H4 (cell line): ENCODE data around the gene ZNF850. TPM values are rescaled to one million over a fixed set of nuclear protein-coding genes. Genes with fewer than 3 reads are reported as not detected.

Experiments used
- DNase-seq: peaks from one replicate; pipeline ENCODE4 v3.0.0-alpha.2; 2015; ENCODE audit warnings: low spot score
- total RNA-seq: library from RNA; depleted of rRNA; stranded (reverse); fragments of >200 nt; shearing (Covaris generic); gene quantifications from 2 replicates; pipeline ENCODE4 v1.2.3, GENCODE V29; 2014; rRNA removed

Gene ZNF850
- total RNA-seq, 1 experiment from 2014 or later: 7.0 TPM

GRCh38 chr19:36688058-36688457 is 84.5 kb downstream of the ZNF850 start:
- DNase-seq: no peak

DNA sequence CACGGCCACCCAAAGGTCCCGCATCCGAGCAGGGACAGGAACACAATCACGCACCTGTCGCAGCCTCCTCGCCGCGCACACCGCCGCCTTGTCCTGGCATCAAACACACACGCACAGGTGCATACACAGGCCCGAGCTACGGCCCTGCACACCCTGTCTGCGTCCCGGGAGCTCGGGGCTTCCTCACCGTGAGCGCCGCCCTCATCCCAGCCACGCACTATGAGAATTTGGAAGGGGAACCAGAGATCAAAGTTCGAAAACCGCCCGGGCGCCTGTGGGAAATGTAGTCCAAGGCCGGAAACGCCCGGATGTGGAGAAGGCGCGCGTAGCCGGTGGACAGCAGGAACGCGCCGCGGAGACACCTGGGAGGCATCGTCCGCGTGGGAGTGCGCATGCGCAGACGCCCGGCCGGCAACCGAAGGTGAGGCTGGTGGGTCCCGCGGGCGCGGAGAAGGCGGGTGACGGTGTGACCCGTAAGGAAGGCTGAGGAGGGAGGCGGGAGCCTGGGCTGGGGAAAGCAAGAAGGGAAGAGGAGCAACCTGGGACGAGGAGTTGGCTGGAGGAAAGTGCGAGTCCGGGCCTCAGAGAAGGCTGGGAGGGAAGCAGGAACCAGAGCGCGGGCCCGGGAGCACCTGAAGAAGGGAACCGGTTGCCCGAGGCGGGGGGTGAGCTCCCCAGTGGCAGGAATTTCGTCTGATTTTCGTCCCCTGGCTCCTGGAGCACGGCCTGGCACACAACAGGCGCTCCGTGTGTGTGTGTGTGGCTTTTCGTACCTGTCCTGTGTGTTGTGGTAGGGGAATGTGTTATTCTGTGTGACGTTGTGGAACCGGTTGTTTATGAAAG is 85.2 kb downstream of the ZNF850 start, which contains the start of gene ZNF567:
Gene ZNF567, plus strand, starts transcription at position 399 of the 843 bp plus-strand sequence. CDS start 7,256 bp downstream, outside the sequence.
- peak; percentile 94 for DNase-seq

DNA sequence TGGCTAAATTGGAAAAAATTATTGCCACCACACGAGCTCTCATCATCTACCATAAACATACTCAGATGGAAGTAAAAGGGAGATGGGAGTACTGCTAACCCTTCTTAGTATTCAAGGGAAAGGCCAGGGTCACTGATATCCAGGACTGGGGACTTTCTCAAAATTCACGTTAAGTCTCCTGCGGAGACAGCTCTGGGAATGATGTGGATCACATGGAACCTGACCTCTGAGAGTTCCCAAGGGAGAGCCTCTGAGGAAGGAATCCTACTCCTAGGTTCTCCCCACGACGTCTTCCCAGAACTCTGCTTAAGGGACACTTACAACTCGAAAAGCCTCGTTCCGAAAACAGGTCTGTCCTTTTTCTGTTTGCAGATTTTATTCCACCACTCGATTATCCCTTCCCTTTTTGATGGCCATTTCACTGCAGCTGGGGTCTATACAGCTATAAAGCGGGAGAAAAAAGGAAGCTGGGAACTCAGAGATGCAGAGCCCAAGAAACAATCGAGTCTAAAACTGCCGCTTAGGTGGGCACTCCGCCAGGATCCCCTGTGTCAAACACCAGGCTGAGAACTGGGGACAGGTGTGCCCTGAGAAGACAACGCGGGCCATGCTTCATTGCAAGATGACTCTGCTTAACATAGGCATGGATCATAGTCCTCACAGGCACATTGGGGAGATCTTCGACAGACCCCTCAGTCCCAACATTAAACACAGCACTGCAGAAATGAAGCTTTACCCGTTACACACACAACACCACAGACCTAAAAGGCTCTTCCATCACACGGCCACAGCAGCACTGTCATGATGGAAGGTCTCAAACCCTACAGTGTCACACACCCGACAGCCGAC is 86.0 kb downstream of the ZNF850 start:
- DNase-seq: no peak

GRCh38 chr19:36685835-36686234 is 86.8 kb downstream of the ZNF850 start:
- no peak for DNase-seq

DNA sequence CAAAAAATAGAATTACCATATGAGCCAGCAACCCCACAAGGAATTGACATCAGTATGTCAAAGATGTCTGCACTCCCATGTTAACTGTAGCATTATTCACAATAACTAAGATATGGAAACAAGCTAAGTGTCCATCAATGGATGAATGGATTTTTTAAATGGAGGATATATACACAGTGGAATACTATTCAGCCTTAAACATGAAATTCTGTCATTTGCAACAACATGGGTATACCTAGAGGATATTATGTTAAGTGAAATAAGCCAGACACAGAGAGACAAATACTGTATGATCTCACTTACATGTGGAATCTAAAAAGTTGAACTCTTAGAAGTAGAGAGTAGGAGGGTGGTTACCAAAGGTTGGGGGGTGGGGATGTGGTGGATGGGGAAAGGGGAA is 93.2 kb downstream of the ZNF850 start:
- no peak for DNase-seq

GRCh38 chr19:36674201-36674600 is 98.4 kb downstream of the ZNF850 start:
- DNase-seq: no peak

- no peak for DNase-seq
Measured at GRCh38 chr19:36672368-36672767, 100.2 kb downstream of the ZNF850 start.

DNA sequence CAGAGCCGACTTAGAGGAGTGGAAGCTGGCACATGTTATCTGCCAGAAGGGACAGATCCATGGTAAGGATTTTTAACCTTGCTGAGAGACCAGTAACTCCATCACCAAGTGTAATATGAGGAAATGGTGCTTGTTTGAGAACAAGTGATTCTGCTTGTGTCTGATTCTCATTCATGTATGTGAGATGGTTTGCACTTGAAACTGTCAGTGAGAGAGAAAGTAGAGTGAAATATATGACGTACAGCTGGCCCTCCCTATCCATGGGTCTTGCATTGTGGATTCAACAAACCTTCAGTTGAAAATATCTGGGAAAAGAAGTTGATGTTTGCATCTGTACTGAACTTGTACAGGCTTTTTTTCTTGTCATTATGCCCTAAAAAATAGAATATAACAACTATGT is 104.0 kb downstream of the ZNF850 start:
- DNase-seq: no peak

DNA sequence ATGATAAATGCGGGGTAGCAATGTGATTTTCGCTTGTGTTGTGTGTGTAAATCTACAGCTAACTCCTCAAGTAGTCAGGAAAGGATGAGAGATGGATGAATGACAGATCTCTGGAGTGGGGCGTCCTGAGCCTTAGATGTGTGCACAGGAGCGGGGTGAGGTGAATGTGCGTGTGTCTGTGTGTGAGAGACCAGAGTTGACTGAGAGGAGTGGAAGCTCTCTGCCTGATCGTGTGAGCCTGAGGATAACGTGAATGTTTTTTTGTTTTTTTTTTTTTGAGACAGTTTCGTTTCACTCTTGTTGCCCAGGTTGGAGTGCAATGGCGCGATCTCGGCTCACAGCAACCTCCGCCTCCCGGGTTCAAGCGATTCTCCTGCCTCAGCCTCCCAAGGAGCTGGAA is 106.8 kb downstream of the ZNF850 start:
- no peak for DNase-seq

Other genes with a start within 250 kb of the ZNF850 start
- gene ZNF260, start 244.5 kb downstream of the ZNF850 start, total RNA-seq: 9.3 and 13.2 TPM in 2 replicates
- 2.7 and 3.7 TPM in 2 replicates for gene ZNF529, start 199.5 kb downstream of the ZNF850 start, total RNA-seq
- gene ZNF382, start 167.5 kb downstream of the ZNF850 start, total RNA-seq: 0.06 and 0.21 TPM in 2 replicates
- gene ZNF461, start 106.0 kb downstream of the ZNF850 start, total RNA-seq: 6.7 and 10.1 TPM in 2 replicates
- gene ZNF567, start 85.2 kb downstream of the ZNF850 start, total RNA-seq: 5.5 and 8.1 TPM in 2 replicates
- 0.27 and 1.2 TPM in 2 replicates for gene ZNF790, start 65.6 kb upstream of the ZNF850 start, total RNA-seq
- 0.08 and 0.64 TPM in 2 replicates for gene ZNF345, start 78.1 kb upstream of the ZNF850 start, total RNA-seq
- gene ZNF829, start 143.5 kb upstream of the ZNF850 start, total RNA-seq: 0.91 TPM in 1 of 2 replicates, not detected in the other
- gene ZNF568, start 143.5 kb upstream of the ZNF850 start, total RNA-seq: 3.0 and 4.6 TPM in 2 replicates